Activated naive CD4-positive, alpha-beta T cell treated with anti-CD3 and anti-CD28 coated beads for 36 hours (primary cell): ENCODE data around the gene BRINP3. TPM values are rescaled to one million over a fixed set of nuclear protein-coding genes. Genes with fewer than 3 reads are reported as not detected.

Experiments
- CTCF ChIA-PET: fragments of 350-600 bp; sonication (Branson Sonifier 250); formaldehyde crosslinking; loops from one replicate; lab custom pipeline; 2021; ENCODE audit warnings: antibody characterized with exemption; lab: Charles Lee
- DNase-seq: peaks from one replicate; pipeline ENCODE4 v3.0.0-alpha.2; 2020
- H3K27ac Mint-ChIP-seq: one replicate; pipeline ENCODE4 v1.8.0; 2021; ENCODE audit warnings: mild to moderate bottlenecking, mixed read lengths
- H3K27me3 Mint-ChIP-seq: one replicate; pipeline ENCODE4 v1.8.0; 2021; ENCODE audit warnings: low read depth, mixed read lengths
- H3K36me3 Mint-ChIP-seq: one replicate; pipeline ENCODE4 v1.8.0; 2021; ENCODE audit warnings: low read depth, mixed read lengths
- H3K4me1 Mint-ChIP-seq: one replicate; pipeline ENCODE4 v1.8.0; 2021; ENCODE audit warnings: low read depth, mixed read lengths
- H3K4me3 Mint-ChIP-seq: one replicate; pipeline ENCODE4 v1.8.0; 2021; ENCODE audit warnings: mild to moderate bottlenecking, moderate library complexity, mixed read lengths
- H3K9me3 Mint-ChIP-seq: one replicate; pipeline ENCODE4 v1.8.0; 2021; ENCODE audit warnings: mixed read lengths
- intact Hi-C: fragments of 100-400 bp; cut with micrococcal nuclease; formaldehyde crosslinking; loops from one replicate; pipeline ENCODE4 v1.15.1; 2023
- total RNA-seq, 2 experiments: library from RNA; stranded (reverse); gene quantifications; one replicate each; pipeline ENCODE4 v1.2.3, GENCODE V29; 2021

Gene BRINP3
- total RNA-seq, 2 experiments from 2014 or later = not detected

GRCh38 chr1:190207733-190208132 lies 269.9 kb downstream of the BRINP3 start:
- H3K9me3 Mint-ChIP-seq = peaks cover 4% of the 10 kb centered on the region

GRCh38 chr1:190205713-190206112 lies 272.0 kb downstream of the BRINP3 start:
- H3K36me3 Mint-ChIP-seq = no peaks in the 10 kb centered on the region
- peaks cover 13% of the 10 kb centered on the region for H3K9me3 Mint-ChIP-seq
- no peak overlapping the region for H3K4me3 Mint-ChIP-seq
- no peak for DNase-seq
- H3K27ac Mint-ChIP-seq = no peak overlapping the region
- H3K4me1 Mint-ChIP-seq = no peaks in the 10 kb centered on the region
- CTCF ChIA-PET = no interaction called here
- intact Hi-C loops = no loop called here
- no peaks in the 10 kb centered on the region for H3K27me3 Mint-ChIP-seq

More at GRCh38 chr1:190207733-190208132, 269.9 kb downstream of the BRINP3 start:
- H3K27ac Mint-ChIP-seq = no peak overlapping the region
- intact Hi-C loops = no loop called here
- no peak for DNase-seq
- no peak overlapping the region for H3K4me3 Mint-ChIP-seq
- CTCF ChIA-PET = no interaction called here
- H3K4me1 Mint-ChIP-seq = no peaks in the 10 kb centered on the region
- H3K36me3 Mint-ChIP-seq = no peaks in the 10 kb centered on the region
- no peaks in the 10 kb centered on the region for H3K27me3 Mint-ChIP-seq

- no peak overlapping the region for H3K4me3 Mint-ChIP-seq
- CTCF ChIA-PET = no interaction called here
- no peak overlapping the region for H3K27ac Mint-ChIP-seq
These were observed 281.6 kb downstream of the BRINP3 start for GRCh38 chr1:190196020-190196419.

GRCh38 chr1:190193508-190194115 lies 284.1 kb downstream of the BRINP3 start:
- DNase-seq = no peak
- Mint-ChIP-seq H3K9me3 (peaks cover 3% of the 10 kb centered on the region), H3K27me3 (no peaks in the 10 kb centered on the region), H3K27ac (no peak overlapping the region), H3K4me1 (no peaks in the 10 kb centered on the region), H3K4me3 (no peak overlapping the region), H3K36me3 (no peaks in the 10 kb centered on the region)
- CTCF ChIA-PET = no interaction called here
- intact Hi-C loops = no loop called here

More at GRCh38 chr1:190196020-190196419, 281.6 kb downstream of the BRINP3 start:
- H3K9me3 Mint-ChIP-seq = peaks cover 15% of the 10 kb centered on the region
- no peaks in the 10 kb centered on the region for H3K36me3 Mint-ChIP-seq
- no peak for DNase-seq
- H3K4me1 Mint-ChIP-seq = no peaks in the 10 kb centered on the region
- intact Hi-C loops = no loop called here
- H3K27me3 Mint-ChIP-seq = no peaks in the 10 kb centered on the region

- intact Hi-C loops = no loop called here
These were observed 285.0 kb downstream of the BRINP3 start for GRCh38 chr1:190192627-190193026.

GRCh38 chr1:190183588-190183987 lies 294.1 kb downstream of the BRINP3 start:
- no peaks in the 10 kb centered on the region for H3K36me3 Mint-ChIP-seq
- intact Hi-C loops = no loop called here
- CTCF ChIA-PET = interaction anchor here (1.2 kb wide), 1 partner anchor 45 kb away, joined by 3 read pairs; no protein-coding TSS in a partner anchor
- H3K4me3 Mint-ChIP-seq = no peak overlapping the region
- H3K27ac Mint-ChIP-seq = no peak overlapping the region
- H3K4me1 Mint-ChIP-seq = no peaks in the 10 kb centered on the region
- H3K27me3 Mint-ChIP-seq = no peaks in the 10 kb centered on the region
- peaks cover 2% of the 10 kb centered on the region for H3K9me3 Mint-ChIP-seq
- no peak for DNase-seq

More at GRCh38 chr1:190192627-190193026, 285.0 kb downstream of the BRINP3 start:
- CTCF ChIA-PET = no interaction called here
- no peak overlapping the region for H3K27ac Mint-ChIP-seq
- H3K4me3 Mint-ChIP-seq = no peak overlapping the region
- H3K27me3 Mint-ChIP-seq = no peaks in the 10 kb centered on the region
- peaks cover 2% of the 10 kb centered on the region for H3K9me3 Mint-ChIP-seq
- no peak for DNase-seq
- no peaks in the 10 kb centered on the region for H3K36me3 Mint-ChIP-seq
- H3K4me1 Mint-ChIP-seq = no peaks in the 10 kb centered on the region

GRCh38 chr1:190179817-190180216 lies 297.8 kb downstream of the BRINP3 start:
- Mint-ChIP-seq H3K4me3 (no peak overlapping the region), H3K9me3 (peaks cover 2% of the 10 kb centered on the region), H3K27me3 (no peaks in the 10 kb centered on the region), H3K36me3 (no peaks in the 10 kb centered on the region), H3K27ac (no peak overlapping the region), H3K4me1 (no peaks in the 10 kb centered on the region)
- CTCF ChIA-PET = no interaction called here
- intact Hi-C loops = no loop called here
- no peak for DNase-seq

- H3K27ac Mint-ChIP-seq = no peak overlapping the region
- H3K36me3 Mint-ChIP-seq = no peaks in the 10 kb centered on the region
- CTCF ChIA-PET = no interaction called here
- no peak overlapping the region for H3K4me3 Mint-ChIP-seq
- no peaks in the 10 kb centered on the region for H3K4me1 Mint-ChIP-seq
- H3K27me3 Mint-ChIP-seq = no peaks in the 10 kb centered on the region
- no peak for DNase-seq
- intact Hi-C loops = no loop called here
- H3K9me3 Mint-ChIP-seq = peaks cover 2% of the 10 kb centered on the region
These were observed 298.8 kb downstream of the BRINP3 start for GRCh38 chr1:190178827-190179226.

GRCh38 chr1:190177555-190177954 lies 300.1 kb downstream of the BRINP3 start:
- no peak overlapping the region for H3K27ac Mint-ChIP-seq
- intact Hi-C loops = no loop called here
- no peak overlapping the region for H3K4me3 Mint-ChIP-seq
- H3K36me3 Mint-ChIP-seq = no peaks in the 10 kb centered on the region
- DNase-seq = no peak
- no peaks in the 10 kb centered on the region for H3K4me1 Mint-ChIP-seq
- H3K27me3 Mint-ChIP-seq = no peaks in the 10 kb centered on the region
- CTCF ChIA-PET = no interaction called here
- H3K9me3 Mint-ChIP-seq = peaks cover 1% of the 10 kb centered on the region

GRCh38 chr1:190176776-190177175 lies 300.9 kb downstream of the BRINP3 start:
- CTCF ChIA-PET = no interaction called here
- DNase-seq = no peak
- Mint-ChIP-seq H3K4me3 (no peak overlapping the region), H3K27me3 (no peaks in the 10 kb centered on the region), H3K9me3 (no peaks in the 10 kb centered on the region), H3K36me3 (no peaks in the 10 kb centered on the region), H3K4me1 (no peaks in the 10 kb centered on the region), H3K27ac (no peak overlapping the region)
- intact Hi-C loops = no loop called here

GRCh38 chr1:190175320-190175719 lies 302.3 kb downstream of the BRINP3 start:
- intact Hi-C loops = no loop called here
- H3K9me3 Mint-ChIP-seq = peaks cover 2% of the 10 kb centered on the region
- H3K4me1 Mint-ChIP-seq = no peaks in the 10 kb centered on the region
- H3K36me3 Mint-ChIP-seq = no peaks in the 10 kb centered on the region
- H3K27ac Mint-ChIP-seq = no peak overlapping the region
- no peak for DNase-seq
- CTCF ChIA-PET = no interaction called here
- H3K27me3 Mint-ChIP-seq = no peaks in the 10 kb centered on the region
- no peak overlapping the region for H3K4me3 Mint-ChIP-seq

- H3K9me3 Mint-ChIP-seq = peaks cover 2% of the 10 kb centered on the region
- H3K4me1 Mint-ChIP-seq = no peaks in the 10 kb centered on the region
- CTCF ChIA-PET = no interaction called here
- no peak overlapping the region for H3K4me3 Mint-ChIP-seq
- H3K27ac Mint-ChIP-seq = no peak overlapping the region
- no peaks in the 10 kb centered on the region for H3K36me3 Mint-ChIP-seq
- no peak for DNase-seq
- no peaks in the 10 kb centered on the region for H3K27me3 Mint-ChIP-seq
- intact Hi-C loops = no loop called here
These were observed 304.8 kb downstream of the BRINP3 start for GRCh38 chr1:190172651-190173430.

GRCh38 chr1:190170321-190170720 lies 307.3 kb downstream of the BRINP3 start:
- intact Hi-C loops = no loop called here
- H3K4me1 Mint-ChIP-seq = no peaks in the 10 kb centered on the region
- H3K36me3 Mint-ChIP-seq = no peaks in the 10 kb centered on the region
- H3K27ac Mint-ChIP-seq = no peak overlapping the region
- peaks cover 2% of the 10 kb centered on the region for H3K9me3 Mint-ChIP-seq
- CTCF ChIA-PET = no interaction called here
- DNase-seq = no peak
- no peak overlapping the region for H3K4me3 Mint-ChIP-seq
- no peaks in the 10 kb centered on the region for H3K27me3 Mint-ChIP-seq
